ENCODE measurements around the gene TSPAN7.

TSPAN7 gene

GRCh38 chrX:38675856-38676255 is 114.5 kb downstream of the TSPAN7 start:
- DNase-seq (ENCODE audit: insufficient read length, low spot score) (no peak), FAIRE-seq (no peak)

- DNase-seq (ENCODE audit: insufficient read length, low spot score), result no peak
- FAIRE-seq, result no peak
These were observed 116.8 kb downstream of the TSPAN7 start for GRCh38 chrX:38678183-38678582.

GRCh38 chrX:38678821-38679220 is 117.5 kb downstream of the TSPAN7 start:
- FAIRE-seq, result no peak
- DNase-seq (ENCODE audit: insufficient read length, low spot score), result no peak

GRCh38 chrX:38679695-38680094 is 118.4 kb downstream of the TSPAN7 start:
- FAIRE-seq, result no peak
- no peak for DNase-seq (ENCODE audit: insufficient read length, low spot score)

- no peak for FAIRE-seq
These were observed 120.8 kb downstream of the TSPAN7 start for GRCh38 chrX:38682095-38682494.

GRCh38 chrX:38692961-38693360 is 131.6 kb downstream of the TSPAN7 start:
- no peak for DNase-seq (ENCODE audit: insufficient read length, low spot score)
- FAIRE-seq, result peak; percentile 40

More at GRCh38 chrX:38682095-38682494, 120.8 kb downstream of the TSPAN7 start:
- no peak for DNase-seq (ENCODE audit: insufficient read length, low spot score)

- DNase-seq (ENCODE audit: insufficient read length, low spot score), result no peak
- no peak for FAIRE-seq
These were observed 133.1 kb downstream of the TSPAN7 start for GRCh38 chrX:38694394-38694793.

- FAIRE-seq, result no peak
- DNase-seq (ENCODE audit: insufficient read length, low spot score), result no peak
These were observed 136.1 kb downstream of the TSPAN7 start for GRCh38 chrX:38697461-38697860.

GRCh38 chrX:38699121-38699520 is 137.8 kb downstream of the TSPAN7 start:
- DNase-seq (ENCODE audit: insufficient read length, low spot score) (no peak), FAIRE-seq (no peak)

- no peak for FAIRE-seq
- DNase-seq (ENCODE audit: insufficient read length, low spot score), result no peak
These were observed 138.4 kb downstream of the TSPAN7 start for GRCh38 chrX:38699696-38700095.

GRCh38 chrX:38701073-38701472 is 139.7 kb downstream of the TSPAN7 start:
- no peak for FAIRE-seq
- DNase-seq (ENCODE audit: insufficient read length, low spot score), result no peak

GRCh38 chrX:38704146-38704882 is 143.0 kb downstream of the TSPAN7 start:
- no peak for DNase-seq (ENCODE audit: insufficient read length, low spot score)
- FAIRE-seq, result no peak

GRCh38 chrX:38717871-38718270 is 156.5 kb downstream of the TSPAN7 start:
- no peak for DNase-seq (ENCODE audit: insufficient read length, low spot score)

GRCh38 chrX:38718311-38718710 is 157.0 kb downstream of the TSPAN7 start:
- DNase-seq (ENCODE audit: insufficient read length, low spot score) (no peak), FAIRE-seq (no peak)

More at GRCh38 chrX:38717871-38718270, 156.5 kb downstream of the TSPAN7 start:
- FAIRE-seq, result peak; percentile 86

- FAIRE-seq, result no peak
- DNase-seq (ENCODE audit: insufficient read length, low spot score), result no peak
These were observed 165.3 kb downstream of the TSPAN7 start for GRCh38 chrX:38726612-38727011.

- DNase-seq (ENCODE audit: insufficient read length, low spot score) (no peak), FAIRE-seq (no peak)
These were observed 166.3 kb downstream of the TSPAN7 start for GRCh38 chrX:38727668-38728067.

- FAIRE-seq (no peak), DNase-seq (ENCODE audit: insufficient read length, low spot score) (no peak)
These were observed 171.5 kb downstream of the TSPAN7 start for GRCh38 chrX:38732866-38733265.
